ENCODE data around the gene DPM1.

Gene DPM1

GRCh38 chr20:50929299-50930138, 28.8 kb downstream of the DPM1 start:
- Mint-ChIP-seq H3K36me3 (ENCODE audit: low read depth) (peaks cover 71% of the 10 kb centered on the region), H3K27me3 (no peaks in the 10 kb centered on the region), H3K27ac (peak overlapping the region; percentile 90), H3K4me3 (peak overlapping the region; percentile 93), H3K4me1 (ENCODE audit: low read depth) (peaks cover 64% of the 10 kb centered on the region), H3K9me3 (no peaks in the 10 kb centered on the region)

DNA sequence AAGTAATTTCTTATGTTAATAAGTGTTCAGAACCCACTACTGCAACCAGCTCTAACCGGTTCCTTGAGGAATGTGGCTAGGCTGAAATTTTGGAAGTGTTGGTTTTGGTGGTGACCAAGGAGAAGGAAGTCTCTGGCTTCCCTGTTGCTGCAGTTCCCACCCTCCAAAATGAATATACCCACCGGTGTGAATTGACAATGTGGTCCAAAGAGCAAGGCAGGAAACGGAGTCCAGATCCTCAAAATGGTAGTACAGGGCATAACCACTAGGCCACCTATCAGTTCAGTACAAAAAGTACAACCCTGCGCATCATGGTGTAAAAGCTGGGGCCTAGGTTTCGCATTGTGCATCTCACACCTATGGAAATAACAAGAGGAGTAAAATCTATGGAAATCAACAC, 29.9 kb downstream of the DPM1 start:
- H3K27ac Mint-ChIP-seq, result peak overlapping the region; percentile 90
- H3K36me3 Mint-ChIP-seq (ENCODE audit: low read depth), result peaks cover 71% of the 10 kb centered on the region
- peaks cover 73% of the 10 kb centered on the region for H3K4me1 Mint-ChIP-seq (ENCODE audit: low read depth)

DNA sequence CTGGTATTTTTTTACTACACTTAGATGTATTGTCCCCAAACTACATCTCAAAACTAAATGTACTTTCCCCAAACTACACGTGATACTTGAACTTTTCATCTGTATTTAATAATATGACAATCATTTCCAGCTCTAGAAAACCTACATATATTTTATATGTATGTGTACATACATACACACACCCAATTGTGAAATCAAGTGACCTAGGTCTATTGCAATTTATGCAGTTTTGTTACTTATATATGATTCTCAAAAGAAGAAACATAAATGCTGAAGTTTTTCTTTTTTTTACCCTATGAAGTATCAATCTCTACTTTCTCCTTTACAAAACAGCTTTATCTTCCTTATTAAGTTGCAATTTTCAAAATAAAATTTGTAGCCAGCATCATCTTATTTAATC, 31.8 kb downstream of the DPM1 start:
- peaks cover 60% of the 10 kb centered on the region for H3K36me3 Mint-ChIP-seq (ENCODE audit: low read depth)
- H3K27ac Mint-ChIP-seq, result no peak overlapping the region
- no peaks in the 10 kb centered on the region for H3K9me3 Mint-ChIP-seq
- H3K4me1 Mint-ChIP-seq (ENCODE audit: low read depth), result peaks cover 76% of the 10 kb centered on the region
- no peak overlapping the region for H3K4me3 Mint-ChIP-seq
- H3K27me3 Mint-ChIP-seq, result no peaks in the 10 kb centered on the region

More for the DNA sequence above, 29.9 kb downstream of the DPM1 start:
- Mint-ChIP-seq H3K4me3 (peak overlapping the region; percentile 93), H3K9me3 (no peaks in the 10 kb centered on the region), H3K27me3 (no peaks in the 10 kb centered on the region)

DNA sequence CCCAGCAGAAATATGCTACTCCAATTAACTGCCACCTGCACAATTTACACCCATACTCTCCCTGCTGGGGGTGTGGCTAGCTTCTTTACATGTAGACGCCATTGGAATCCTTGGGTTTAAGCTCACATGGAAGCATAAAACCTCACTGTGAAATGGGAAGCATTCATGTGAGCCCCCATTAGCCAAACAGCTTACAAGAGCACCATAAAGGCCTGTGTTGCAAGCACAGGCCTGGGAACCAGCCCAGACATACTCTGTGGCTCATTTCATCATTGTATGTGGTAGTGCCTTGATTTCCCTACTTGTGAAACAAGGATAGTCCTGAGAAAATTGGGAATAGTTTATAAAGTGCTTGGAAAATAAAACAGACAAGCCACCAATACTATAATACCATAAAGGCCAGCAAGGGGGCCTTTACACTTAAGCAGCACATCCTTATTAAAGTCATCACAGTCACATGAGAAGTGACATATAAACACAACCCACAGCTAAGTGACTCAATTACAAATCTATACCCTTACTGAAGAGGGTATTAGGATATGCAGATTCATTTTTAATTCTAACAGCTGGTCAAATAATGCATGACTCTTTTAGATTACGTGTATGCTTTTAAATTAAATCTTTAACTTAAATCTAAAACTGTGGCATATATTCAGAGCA, 33.9 kb downstream of the DPM1 start:
- Mint-ChIP-seq H3K4me3 (no peak overlapping the region), H3K27ac (no peak overlapping the region), H3K36me3 (ENCODE audit: low read depth) (peaks cover 59% of the 10 kb centered on the region), H3K9me3 (no peaks in the 10 kb centered on the region), H3K27me3 (no peaks in the 10 kb centered on the region), H3K4me1 (ENCODE audit: low read depth) (peaks cover 90% of the 10 kb centered on the region)

GRCh38 chr20:50921803-50922501, 36.4 kb downstream of the DPM1 start:
- Mint-ChIP-seq H3K36me3 (ENCODE audit: low read depth) (peaks cover 55% of the 10 kb centered on the region), H3K4me1 (ENCODE audit: low read depth) (peaks cover 89% of the 10 kb centered on the region), H3K27me3 (no peaks in the 10 kb centered on the region), H3K9me3 (no peaks in the 10 kb centered on the region), H3K4me3 (no peak overlapping the region), H3K27ac (no peak overlapping the region)

GRCh38 chr20:50920997-50921396, 37.3 kb downstream of the DPM1 start:
- peaks cover 57% of the 10 kb centered on the region for H3K36me3 Mint-ChIP-seq (ENCODE audit: low read depth)
- peaks cover 91% of the 10 kb centered on the region for H3K4me1 Mint-ChIP-seq (ENCODE audit: low read depth)
- H3K27me3 Mint-ChIP-seq, result no peaks in the 10 kb centered on the region
- H3K27ac Mint-ChIP-seq, result no peak overlapping the region
- no peaks in the 10 kb centered on the region for H3K9me3 Mint-ChIP-seq
- no peak overlapping the region for H3K4me3 Mint-ChIP-seq

DNA sequence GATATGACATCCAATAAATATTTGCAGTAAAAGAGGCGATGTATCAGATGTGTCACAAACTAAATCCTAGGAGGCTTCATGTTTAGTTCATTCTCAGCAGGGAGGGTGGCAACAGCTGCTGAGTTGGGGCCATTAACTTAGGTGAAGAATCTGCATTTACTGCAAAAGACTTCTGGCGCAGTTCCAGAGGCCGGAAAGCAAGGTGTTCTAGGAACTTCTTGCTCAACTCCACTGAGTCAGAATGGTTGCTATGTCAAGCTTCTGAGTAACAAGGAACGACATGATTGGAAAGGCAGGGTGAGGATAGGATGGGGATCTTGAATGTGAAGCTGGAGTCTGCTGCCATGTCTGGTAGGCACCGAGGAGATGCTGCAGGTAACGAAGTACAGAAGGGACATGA, 38.8 kb downstream of the DPM1 start:
- no peaks in the 10 kb centered on the region for H3K27me3 Mint-ChIP-seq
- peaks cover 54% of the 10 kb centered on the region for H3K36me3 Mint-ChIP-seq (ENCODE audit: low read depth)
- H3K4me1 Mint-ChIP-seq (ENCODE audit: low read depth), result peaks cover 89% of the 10 kb centered on the region
- peak overlapping the region; percentile 47 for H3K27ac Mint-ChIP-seq
- H3K9me3 Mint-ChIP-seq, result no peaks in the 10 kb centered on the region
- no peak overlapping the region for H3K4me3 Mint-ChIP-seq

DNA sequence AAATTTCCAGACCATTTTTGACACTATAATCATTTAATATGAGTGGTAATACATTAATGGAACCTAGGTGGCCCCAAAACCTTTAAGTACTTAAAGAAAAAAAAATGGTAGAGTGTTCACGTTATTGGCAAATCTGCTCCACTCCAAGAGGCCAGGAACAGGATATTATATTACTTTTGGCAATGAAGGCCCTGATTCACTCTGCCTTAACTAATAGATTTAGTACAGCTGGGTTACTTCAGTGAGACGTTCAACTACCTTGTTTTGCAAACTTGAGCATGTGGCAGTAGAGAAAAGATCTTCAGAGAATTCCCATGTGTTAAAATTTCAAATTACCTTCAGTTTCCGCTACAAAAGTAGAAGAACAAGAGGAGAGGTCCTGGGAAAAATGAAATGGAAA, 39.9 kb downstream of the DPM1 start:
- Mint-ChIP-seq H3K27me3 (no peaks in the 10 kb centered on the region), H3K36me3 (ENCODE audit: low read depth) (peaks cover 56% of the 10 kb centered on the region), H3K4me1 (ENCODE audit: low read depth) (peaks cover 90% of the 10 kb centered on the region), H3K9me3 (no peaks in the 10 kb centered on the region), H3K4me3 (no peak overlapping the region), H3K27ac (no peak overlapping the region)

- Mint-ChIP-seq H3K27me3 (no peaks in the 10 kb centered on the region), H3K4me3 (no peak overlapping the region), H3K36me3 (ENCODE audit: low read depth) (peaks cover 54% of the 10 kb centered on the region), H3K27ac (peak overlapping the region; percentile 63), H3K4me1 (ENCODE audit: low read depth) (peaks cover 93% of the 10 kb centered on the region), H3K9me3 (no peaks in the 10 kb centered on the region)
These were observed 41.4 kb downstream of the DPM1 start for GRCh38 chr20:50916934-50917333.

DNA sequence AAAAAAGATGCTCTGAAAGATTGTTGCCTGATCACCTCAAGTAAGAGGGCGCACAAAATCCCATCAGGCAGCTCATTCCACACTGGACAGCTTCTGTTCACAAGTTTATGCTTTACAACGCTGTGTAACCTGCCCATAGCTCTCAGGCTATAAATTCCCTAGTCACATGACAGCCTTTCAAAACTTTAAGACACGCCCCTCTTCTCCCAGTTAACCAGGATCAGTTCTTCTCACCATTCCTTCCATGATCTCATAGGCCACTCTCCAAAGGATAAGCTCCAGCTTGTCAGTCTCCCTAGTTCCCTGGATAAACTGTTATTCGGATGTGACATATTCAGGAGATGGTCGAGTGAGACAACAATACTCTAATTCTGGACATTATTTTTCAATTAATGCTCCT, 42.1 kb downstream of the DPM1 start:
- Mint-ChIP-seq H3K36me3 (ENCODE audit: low read depth) (peaks cover 61% of the 10 kb centered on the region), H3K4me1 (ENCODE audit: low read depth) (peaks cover 93% of the 10 kb centered on the region), H3K4me3 (no peak overlapping the region), H3K27ac (peak overlapping the region; percentile 51), H3K27me3 (no peaks in the 10 kb centered on the region), H3K9me3 (no peaks in the 10 kb centered on the region)

- Mint-ChIP-seq H3K9me3 (no peaks in the 10 kb centered on the region), H3K4me1 (ENCODE audit: low read depth) (peaks cover 92% of the 10 kb centered on the region), H3K27ac (peak overlapping the region; percentile 4), H3K36me3 (ENCODE audit: low read depth) (peaks cover 66% of the 10 kb centered on the region), H3K27me3 (no peaks in the 10 kb centered on the region), H3K4me3 (no peak overlapping the region)
These were observed 42.9 kb downstream of the DPM1 start for GRCh38 chr20:50915424-50915823.

- Mint-ChIP-seq H3K36me3 (ENCODE audit: low read depth) (peaks cover 67% of the 10 kb centered on the region), H3K9me3 (no peaks in the 10 kb centered on the region), H3K4me1 (ENCODE audit: low read depth) (peaks cover 93% of the 10 kb centered on the region), H3K27ac (peak overlapping the region; percentile 68), H3K4me3 (no peak overlapping the region), H3K27me3 (no peaks in the 10 kb centered on the region)
These were observed 44.5 kb downstream of the DPM1 start for GRCh38 chr20:50913690-50914375.

DNA sequence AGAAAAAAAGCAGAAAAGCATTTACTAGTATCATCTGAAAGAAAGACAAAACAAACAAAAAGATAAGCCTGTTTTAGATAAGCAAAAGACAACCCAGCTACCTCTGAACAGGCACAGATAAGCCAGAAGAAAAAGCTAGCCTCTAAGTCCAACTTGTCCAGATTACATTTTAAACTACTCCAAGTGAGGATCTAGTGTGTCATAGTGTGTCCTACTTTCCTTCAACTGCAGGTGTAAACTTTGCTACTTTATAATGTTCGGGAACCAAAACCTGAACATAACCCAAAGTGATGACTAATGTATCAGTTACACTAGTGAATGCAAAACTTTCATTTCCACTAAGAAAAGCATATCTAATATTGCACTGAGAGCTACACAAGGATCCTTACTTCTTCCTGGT, 46.6 kb downstream of the DPM1 start:
- Mint-ChIP-seq H3K36me3 (ENCODE audit: low read depth) (peaks cover 60% of the 10 kb centered on the region), H3K27me3 (no peaks in the 10 kb centered on the region), H3K4me3 (peak overlapping the region; percentile 13), H3K4me1 (ENCODE audit: low read depth) (peaks cover 83% of the 10 kb centered on the region), H3K9me3 (no peaks in the 10 kb centered on the region), H3K27ac (peak overlapping the region; percentile 76)

GRCh38 chr20:50911030-50911429, 47.3 kb downstream of the DPM1 start:
- Mint-ChIP-seq H3K4me3 (no peak overlapping the region), H3K36me3 (ENCODE audit: low read depth) (peaks cover 55% of the 10 kb centered on the region), H3K4me1 (ENCODE audit: low read depth) (peaks cover 83% of the 10 kb centered on the region), H3K27me3 (no peaks in the 10 kb centered on the region), H3K9me3 (no peaks in the 10 kb centered on the region), H3K27ac (peak overlapping the region; percentile 65)
